ENCODE results near the gene KRT36. TPM values are rescaled to one million over a fixed set of nuclear protein-coding genes. Genes with fewer than 3 reads are reported as not detected.
A peak's percentile ranks its signal among the peaks of the same experiment; 100 is the strongest.

KRT36 gene
- total RNA-seq, 1 donor from 2014 or later, result not detected

GRCh38 chr17:41522301-41523224 is 32.9 kb upstream of the KRT36 start:
- no peak for DNase-seq (ENCODE audit: low read depth)

GRCh38 chr17:41521574-41522261 is 32.0 kb upstream of the KRT36 start:
- no peak for DNase-seq (ENCODE audit: low read depth)

GRCh38 chr17:41520821-41521521 is 31.3 kb upstream of the KRT36 start:
- DNase-seq (ENCODE audit: low read depth), result no peak

- DNase-seq (ENCODE audit: low read depth), result peak; percentile 40
Observed at GRCh38 chr17:41519501-41520224, 30.0 kb upstream of the KRT36 start.

GRCh38 chr17:41518789-41519449 is 29.2 kb upstream of the KRT36 start, which contains the start of gene KRT15:
Gene KRT15 (minus strand): TSS chr17:41518890. CDS start chr17:41518827, 63 bp downstream.
- no peak for DNase-seq (ENCODE audit: low read depth)

GRCh38 chr17:41518031-41518430 is 28.3 kb upstream of the KRT36 start:
- no peak for DNase-seq (ENCODE audit: low read depth)

- no peak for DNase-seq (ENCODE audit: low read depth)
Observed at GRCh38 chr17:41516830-41517283, 27.1 kb upstream of the KRT36 start.

GRCh38 chr17:41516147-41516829 is 26.6 kb upstream of the KRT36 start:
- DNase-seq (ENCODE audit: low read depth), result no peak

GRCh38 chr17:41513168-41513547 is 23.4 kb upstream of the KRT36 start:
- no peak for DNase-seq (ENCODE audit: low read depth)

GRCh38 chr17:41512546-41513167 is 22.9 kb upstream of the KRT36 start:
- DNase-seq (ENCODE audit: low read depth), result no peak

GRCh38 chr17:41511716-41512115 is 22.0 kb upstream of the KRT36 start:
- DNase-seq (ENCODE audit: low read depth), result no peak

- DNase-seq (ENCODE audit: low read depth), result no peak
Observed at GRCh38 chr17:41511116-41511515, 21.4 kb upstream of the KRT36 start.

- DNase-seq (ENCODE audit: low read depth), result no peak
Observed at GRCh38 chr17:41510251-41511065, 20.7 kb upstream of the KRT36 start.

GRCh38 chr17:41507315-41507880 is 17.7 kb upstream of the KRT36 start:
- DNase-seq (ENCODE audit: low read depth), result no peak

- DNase-seq (ENCODE audit: low read depth), result no peak
Observed at GRCh38 chr17:41505809-41506767, 16.4 kb upstream of the KRT36 start.

- DNase-seq (ENCODE audit: low read depth), result no peak
Observed at GRCh38 chr17:41505007-41505808, 15.5 kb upstream of the KRT36 start, which contains the start of gene KRT13. Gene KRT13 (minus strand): TSS chr17:41505612. CDS start chr17:41505550, 62 bp downstream.

Data from myocyte (in vitro differentiated cells).